Ovary (tissue), 3 donors: ENCODE measurements around the gene GLDN.

Experiments
- CTCF ChIP-seq, 3 donors: fragments of 450-650 bp in 2 of 3; fragments of 200-600 bp in 1 of 3; IDR thresholded peaks; one replicate each; pipeline versions ENCODE4 v1.5.1 to v1.8.0; 2016 to 2022; ENCODE audit warnings: antibody characterized with exemption in 3 of 3, mild to moderate bottlenecking in 1 of 3
- EP300 ChIP-seq: sonication (generic); formaldehyde crosslinking; IDR thresholded peaks from one replicate; pipeline ENCODE4 v1.6.1; 2017; ENCODE audit warnings: antibody characterized with exemption
- POLR2A ChIP-seq: fragments of 450-650 bp; IDR thresholded peaks from one replicate; pipeline ENCODE4 v1.6.1; 2017; ENCODE audit warnings: antibody characterized with exemption, mild to moderate bottlenecking, moderate library complexity
- donor health status: DM: no; HTN: no; CAD: no.

- TF ChIP-seq POLR2A (no peak), CTCF (IDR thresholded peaks at IDR 0.05) (no peak), EP300 (no peak)
Observed at GRCh38 chr15:51448622-51449399, 107.4 kb downstream of the GLDN start.
